CD4-positive, alpha-beta T cell treated with Interferon gamma for 1 hour (primary cell): Measurements from ENCODE around the gene BCAP31.
"Not testable (repeated sequence)": the region's sequence is repeated elsewhere in the genome, so short reads cannot be mapped to it uniquely, and the experiment has no call there.

ENCODE experiments used
- DNase-seq: peaks from one replicate; pipeline ENCODE4 v3.0.0-alpha.2; 2020

Gene BCAP31

GRCh38 chrX:153692611-153693156, 31.5 kb downstream of the BCAP31 start:
- DNase-seq = no peak

- no peak for DNase-seq
Observed at GRCh38 chrX:153692003-153692402, 32.2 kb downstream of the BCAP31 start.

- DNase-seq = not testable (repeated sequence)
Observed at GRCh38 chrX:153691032-153691827, 33.0 kb downstream of the BCAP31 start.

- no peak for DNase-seq
Observed at GRCh38 chrX:153690466-153690865, 33.7 kb downstream of the BCAP31 start.

GRCh38 chrX:153689654-153690465, 34.3 kb downstream of the BCAP31 start:
- no peak for DNase-seq

GRCh38 chrX:153688911-153689590, 35.1 kb downstream of the BCAP31 start:
- DNase-seq = no peak

GRCh38 chrX:153688506-153688905, 35.7 kb downstream of the BCAP31 start:
- DNase-seq = no peak

GRCh38 chrX:153688071-153688470, 36.1 kb downstream of the BCAP31 start:
- DNase-seq = no peak

- DNase-seq = peak; percentile 47
Observed at GRCh38 chrX:153687121-153688039, 36.8 kb downstream of the BCAP31 start, which contains the start of gene SLC6A8. Gene SLC6A8 (plus strand): TSS chrX:153687926. CDS start chrX:153688575, 649 bp downstream.

GRCh38 chrX:153686711-153687110, 37.5 kb downstream of the BCAP31 start:
- no peak for DNase-seq

- no peak for DNase-seq
Observed at GRCh38 chrX:153685751-153686696, 38.2 kb downstream of the BCAP31 start.

- no peak for DNase-seq
Observed at GRCh38 chrX:153685156-153685536, 39.0 kb downstream of the BCAP31 start.

- no peak for DNase-seq
Observed at GRCh38 chrX:153684467-153685155, 39.6 kb downstream of the BCAP31 start.

- not testable (repeated sequence) for DNase-seq
Observed at GRCh38 chrX:153683486-153683885, 40.7 kb downstream of the BCAP31 start.

GRCh38 chrX:153681175-153681574, 43.0 kb downstream of the BCAP31 start:
- DNase-seq = no peak

- DNase-seq = no peak
Observed at GRCh38 chrX:153674219-153674851, 49.9 kb downstream of the BCAP31 start.

- DNase-seq = no peak
Observed at GRCh38 chrX:153673428-153674218, 50.6 kb downstream of the BCAP31 start, which contains the start of gene PNCK. Gene PNCK (minus strand): TSS chrX:153673813. CDS start chrX:153673076, 737 bp downstream.
